ENCODE data around the gene ZNF556.

Gene ZNF556

GRCh38 chr19:2867025-2867991 lies at the start of gene ZNF556:
ZNF556 (plus strand) TSS chr19:2867335; CDS start chr19:2867422, 87 bp downstream.
- in situ Hi-C loops (cut with MboI; ENCODE audit: low sequenced_read_pairs): no loop called here

- in situ Hi-C loops (cut with MboI; ENCODE audit: low sequenced_read_pairs): no loop called here
These were observed 47.5 kb upstream of the ZNF556 start, which contains the start of gene ZNF554 for GRCh38 chr19:2819540-2820111. ZNF554 (plus strand) TSS chr19:2819868; CDS start chr19:2820072, 204 bp downstream.

GRCh38 chr19:2820112-2820702 lies 46.9 kb upstream of the ZNF556 start:
- in situ Hi-C loops (cut with MboI; ENCODE audit: low sequenced_read_pairs): no loop called here

GRCh38 chr19:2822846-2823245 lies 44.3 kb upstream of the ZNF556 start:
- in situ Hi-C loops (cut with MboI; ENCODE audit: low sequenced_read_pairs): no loop called here

- in situ Hi-C loops (cut with MboI; ENCODE audit: low sequenced_read_pairs): no loop called here
These were observed 43.5 kb upstream of the ZNF556 start for GRCh38 chr19:2823646-2824045.

- in situ Hi-C loops (cut with MboI; ENCODE audit: low sequenced_read_pairs): no loop called here
These were observed 43.0 kb upstream of the ZNF556 start for GRCh38 chr19:2824129-2824528.

GRCh38 chr19:2827022-2827421 lies 40.1 kb upstream of the ZNF556 start:
- in situ Hi-C loops (cut with MboI; ENCODE audit: low sequenced_read_pairs): no loop called here

GRCh38 chr19:2827840-2828489 lies 39.2 kb upstream of the ZNF556 start:
- in situ Hi-C loops (cut with MboI; ENCODE audit: low sequenced_read_pairs): no loop called here

GRCh38 chr19:2834294-2834871 lies 32.8 kb upstream of the ZNF556 start:
- in situ Hi-C loops (cut with MboI; ENCODE audit: low sequenced_read_pairs): no loop called here

- in situ Hi-C loops (cut with MboI; ENCODE audit: low sequenced_read_pairs): no loop called here
These were observed 29.7 kb upstream of the ZNF556 start for GRCh38 chr19:2837430-2837829.

- in situ Hi-C loops (cut with MboI; ENCODE audit: low sequenced_read_pairs): no loop called here
These were observed 26.0 kb upstream of the ZNF556 start, which contains the start of gene ZNF555 for GRCh38 chr19:2840794-2841791. ZNF555 (plus strand) TSS chr19:2841475; CDS start chr19:2841573, 98 bp downstream.

GRCh38 chr19:2841855-2842574 lies 25.1 kb upstream of the ZNF556 start:
- in situ Hi-C loops (cut with MboI; ENCODE audit: low sequenced_read_pairs): no loop called here

- in situ Hi-C loops (cut with MboI; ENCODE audit: low sequenced_read_pairs): no loop called here
These were observed 22.0 kb upstream of the ZNF556 start for GRCh38 chr19:2845107-2845506.

GRCh38 chr19:2846180-2846894 lies 20.8 kb upstream of the ZNF556 start:
- in situ Hi-C loops (cut with MboI; ENCODE audit: low sequenced_read_pairs): no loop called here

GRCh38 chr19:2847507-2847906 lies 19.6 kb upstream of the ZNF556 start:
- in situ Hi-C loops (cut with MboI; ENCODE audit: low sequenced_read_pairs): no loop called here

GRCh38 chr19:2848616-2849015 lies 18.5 kb upstream of the ZNF556 start:
- in situ Hi-C loops (cut with MboI; ENCODE audit: low sequenced_read_pairs): no loop called here

- in situ Hi-C loops (cut with MboI; ENCODE audit: low sequenced_read_pairs): no loop called here
These were observed 16.7 kb upstream of the ZNF556 start for GRCh38 chr19:2850256-2850925.

- in situ Hi-C loops (cut with MboI; ENCODE audit: low sequenced_read_pairs): no loop called here
These were observed 14.5 kb upstream of the ZNF556 start for GRCh38 chr19:2852598-2852997.

Data from hTERT RPE-1 (cell line).